LNCAP (cell line): ENCODE results near the gene CYP17A1.

Experiments used
- CTCF ChIP-seq: fragments of 450-650 bp; IDR thresholded peaks from 2 replicates; pipeline ENCODE4 v1.5.1; 2017; ENCODE audit warnings: mild to moderate bottlenecking

CYP17A1 gene

GRCh38 chr10:102802920-102803534, 34.2 kb downstream of the CYP17A1 start:
- no peak for TF ChIP-seq CTCF

- no peak for TF ChIP-seq CTCF
Measured at GRCh38 chr10:102801978-102802377, 35.2 kb downstream of the CYP17A1 start.

- TF ChIP-seq CTCF: no peak
Measured at GRCh38 chr10:102801496-102801895, 35.7 kb downstream of the CYP17A1 start.

DNA sequence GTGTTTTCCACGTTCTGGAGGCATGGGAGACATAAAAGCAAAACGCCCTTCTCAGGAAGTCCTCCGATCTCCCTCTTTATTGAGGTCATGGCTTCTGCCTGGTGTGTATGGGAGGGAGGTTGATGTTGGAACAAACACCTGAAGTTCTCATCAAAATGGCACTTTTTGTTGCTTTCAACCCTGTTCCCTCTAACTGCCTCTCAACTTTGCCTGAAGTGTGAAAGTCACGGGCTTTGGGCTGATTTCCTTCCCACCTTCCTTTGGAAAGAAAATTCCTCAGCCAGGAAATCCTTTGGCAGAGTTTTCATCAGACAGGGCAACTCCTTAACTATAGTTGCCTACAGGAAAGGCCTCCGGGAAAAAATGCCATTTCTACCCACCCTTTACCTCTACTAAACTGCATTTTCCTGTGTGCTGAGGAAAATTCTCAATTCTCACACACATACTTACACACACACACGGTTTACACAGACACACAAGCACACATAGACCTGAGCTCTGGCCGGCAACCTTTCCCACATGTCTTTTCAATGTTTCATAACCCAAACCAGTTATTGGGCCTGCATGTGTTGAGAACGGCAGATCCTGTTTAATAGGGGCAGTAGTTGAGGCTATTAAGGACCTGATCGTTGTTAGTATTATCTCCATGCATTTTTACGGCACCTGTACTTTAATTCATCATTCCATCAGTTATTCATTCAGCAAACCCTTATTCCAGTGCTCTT, 36.4 kb downstream of the CYP17A1 start:
- no peak for TF ChIP-seq CTCF

DNA sequence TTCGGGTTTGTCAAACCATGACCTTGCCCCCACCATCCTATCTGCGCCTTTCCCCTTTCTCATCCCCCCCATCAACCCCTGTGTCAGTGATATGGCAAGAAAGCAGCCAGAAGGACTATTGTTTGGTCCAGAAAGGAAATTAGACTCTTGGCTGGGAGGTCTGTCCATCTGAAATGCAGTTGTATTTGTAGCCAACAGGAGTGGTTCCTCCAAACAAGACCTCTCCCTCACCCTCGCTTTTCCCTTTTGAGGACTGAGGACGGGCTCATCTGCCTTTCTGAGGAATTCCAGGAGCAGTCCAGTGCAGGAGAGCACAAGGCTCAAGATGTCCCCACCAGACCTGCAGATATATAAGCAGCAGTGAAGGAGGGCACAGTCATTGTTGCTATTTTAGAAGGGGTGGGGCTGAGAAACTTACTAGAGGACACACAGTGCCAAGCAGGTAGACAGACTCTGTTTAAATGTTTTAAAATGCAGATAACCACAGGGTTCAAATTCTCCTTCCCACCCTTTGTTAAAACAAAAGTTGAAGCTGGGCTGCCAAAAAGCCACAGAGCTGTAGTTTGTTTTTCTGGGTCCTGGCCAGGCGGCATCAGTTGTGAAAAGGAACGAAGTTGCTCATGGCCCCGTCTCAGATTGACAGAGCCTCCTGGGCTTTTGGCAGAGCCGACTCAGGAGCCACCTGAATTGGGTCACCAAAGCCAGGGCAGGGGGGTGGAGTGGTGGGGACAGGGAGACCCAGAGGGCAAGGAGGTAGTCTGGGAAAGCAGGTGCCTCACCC, 37.3 kb downstream of the CYP17A1 start:
- no peak for TF ChIP-seq CTCF

- no peak for TF ChIP-seq CTCF
Measured at GRCh38 chr10:102796407-102797176, 40.6 kb downstream of the CYP17A1 start.
